ENCODE results near the gene IP6K1.

- TF ChIP-seq CTCF (conservative IDR thresholded peaks at IDR 0.05; ENCODE audit: low read length) (no peak), EZH2phosphoT487 (IDR thresholded peaks at IDR 0.05; ENCODE audit: borderline replicate concordance) (no peak)
Measured at GRCh38 chr3:49761661-49762060, 24.7 kb downstream of the IP6K1 start.

All from Loucy (cell line).